GM18511 (cell line): ENCODE data around the gene TENT5C.
A peak's percentile ranks its signal among the peaks of the same experiment; 100 is the strongest.

Experiments used
- ATAC-seq: cut with Tn5 transposase; IDR thresholded peaks from one replicate; pipeline ENCODE4 v1.9.1; 2021; ENCODE audit warnings: mild to moderate bottlenecking, moderate library complexity; ENCODE audit not compliant: unreplicated experiment

Gene TENT5C

DNA sequence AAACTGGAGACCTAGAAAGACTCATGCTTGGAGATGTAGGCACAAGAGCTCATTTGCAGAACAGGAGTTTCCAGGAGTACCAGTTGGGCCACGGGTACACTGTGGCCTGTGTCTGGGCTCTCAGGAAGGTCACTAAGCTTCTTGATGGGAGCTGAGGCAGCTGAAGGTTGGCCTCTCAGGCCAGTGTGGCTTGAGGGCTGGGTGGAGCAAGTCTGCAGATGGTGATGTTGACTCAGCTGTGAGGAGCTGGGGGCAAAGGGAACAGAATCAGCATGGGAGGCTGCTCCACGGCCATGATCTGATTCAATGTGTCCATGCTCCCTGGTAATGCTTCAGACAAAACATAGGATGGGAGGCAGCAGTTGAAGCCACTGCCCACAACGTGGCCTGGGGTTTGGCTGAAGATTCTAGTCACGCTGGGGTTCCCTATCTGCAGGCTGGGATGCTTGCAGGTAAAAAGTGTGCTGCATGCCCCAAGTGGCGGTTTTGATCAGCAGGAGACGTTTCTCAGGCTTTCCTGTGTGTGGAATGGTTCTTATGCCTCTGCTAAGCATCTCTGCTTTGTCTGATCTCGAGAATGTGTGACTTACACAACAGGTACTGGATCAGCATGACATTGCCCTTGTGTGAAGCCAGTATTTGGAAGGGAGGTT is 15.4 kb upstream of the TENT5C start:
- no peak for ATAC-seq

DNA sequence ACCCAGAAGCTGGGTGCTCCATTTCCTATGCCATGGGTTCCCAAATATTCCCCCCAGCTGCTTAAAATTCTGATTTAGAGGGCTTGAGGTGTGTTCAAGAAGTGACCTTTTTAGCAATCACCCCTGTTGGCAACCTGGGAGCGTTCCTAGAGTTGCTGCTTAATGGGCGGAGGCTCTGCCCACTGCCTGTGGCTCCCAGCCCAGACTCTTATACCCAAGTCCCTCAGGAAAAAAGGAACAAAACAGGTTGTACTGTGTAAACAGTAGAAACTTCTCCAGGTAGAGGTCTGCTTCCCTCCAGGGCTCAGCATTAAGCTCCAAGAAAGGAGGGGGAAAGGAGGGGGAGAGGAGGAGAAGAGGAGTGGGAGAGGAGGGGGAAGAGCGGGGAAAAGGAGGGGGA is 14.6 kb upstream of the TENT5C start:
- no peak for ATAC-seq

DNA sequence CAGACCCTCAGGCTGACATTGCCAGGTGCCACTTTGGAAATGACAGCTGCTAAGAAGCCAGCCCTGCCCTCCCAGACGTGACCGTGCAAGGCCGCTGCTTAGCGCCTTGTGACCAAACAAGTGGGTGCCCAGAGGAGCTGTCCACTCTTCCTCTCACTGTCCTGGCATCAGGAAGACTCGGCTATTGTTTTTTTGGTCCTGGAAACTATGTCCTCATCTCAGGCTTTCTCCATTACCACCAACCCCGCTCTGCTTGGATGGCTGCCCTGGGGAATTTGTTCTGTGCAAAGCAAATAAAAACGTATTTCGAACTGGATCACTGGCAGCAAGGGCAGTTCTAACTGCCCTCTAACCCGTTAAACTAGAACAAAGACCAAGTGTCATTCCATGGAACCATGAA is 13.7 kb upstream of the TENT5C start:
- ATAC-seq = no peak

DNA sequence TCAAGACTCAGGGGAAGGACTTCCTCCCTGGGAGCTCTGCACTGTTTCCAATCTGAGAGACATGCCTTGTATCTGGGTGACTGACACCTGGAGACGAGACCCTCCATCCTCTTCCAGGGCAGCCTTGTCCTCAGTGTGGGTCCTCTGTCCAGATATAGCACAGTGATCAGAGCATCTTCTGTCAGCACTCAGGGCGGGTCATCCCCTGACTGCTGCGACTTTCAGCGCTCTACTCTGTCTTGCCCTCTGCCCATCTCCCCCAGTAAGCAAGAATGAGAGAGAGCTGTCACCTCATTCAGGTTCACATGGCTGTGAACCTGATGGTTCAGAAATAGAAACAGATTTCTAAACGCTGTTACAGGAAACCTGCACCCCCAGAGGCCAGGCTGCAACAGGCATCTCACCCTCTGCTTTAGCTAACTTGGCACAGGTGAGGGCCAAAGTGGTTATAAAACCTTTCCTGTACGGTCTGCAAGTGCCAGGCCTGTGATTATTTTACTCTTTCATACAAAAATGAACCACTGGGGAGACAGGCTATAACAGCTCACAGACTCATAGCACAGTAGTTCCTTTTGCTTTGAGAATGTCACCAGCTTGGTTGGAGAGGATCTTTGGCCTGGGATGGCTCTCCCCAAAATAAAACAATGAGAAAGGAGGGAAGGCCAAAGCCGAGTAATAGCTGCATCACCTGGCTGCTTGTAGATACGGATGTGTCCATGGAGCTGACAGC is 11.4 kb upstream of the TENT5C start:
- no peak for ATAC-seq

DNA sequence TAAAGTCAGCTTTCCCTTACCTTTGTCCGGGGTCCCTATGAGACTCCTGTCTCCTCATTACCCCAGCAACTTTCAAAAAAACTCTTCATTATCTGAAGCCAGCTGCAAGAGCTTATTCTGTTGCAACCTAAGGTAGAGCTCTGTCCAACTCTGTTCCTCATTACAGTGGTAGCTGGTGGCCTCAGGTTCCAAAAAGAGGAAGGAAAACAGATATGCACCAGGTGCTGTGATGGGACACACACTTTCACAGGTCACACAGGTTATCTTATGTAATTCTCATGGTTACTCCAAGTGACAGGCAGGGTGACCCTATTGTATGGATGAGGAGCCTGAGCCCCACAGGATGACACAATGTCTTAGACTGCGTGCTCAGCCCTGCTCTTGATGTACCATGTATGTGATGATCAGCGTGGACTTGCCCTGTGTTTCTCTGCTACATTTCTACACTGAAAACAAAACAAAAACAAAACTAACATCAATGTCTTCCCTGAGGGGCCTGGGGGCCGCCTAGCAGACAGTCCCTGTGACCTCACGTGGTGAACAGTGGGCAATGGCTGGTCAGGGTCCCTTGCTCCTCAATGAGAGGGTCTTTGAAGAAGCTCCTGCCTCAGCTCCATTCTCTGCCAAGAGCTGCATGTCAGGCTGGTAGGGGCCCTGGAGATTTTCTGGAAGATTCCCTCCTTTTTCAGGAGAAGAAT is 9.7 kb upstream of the TENT5C start:
- no peak for ATAC-seq

DNA sequence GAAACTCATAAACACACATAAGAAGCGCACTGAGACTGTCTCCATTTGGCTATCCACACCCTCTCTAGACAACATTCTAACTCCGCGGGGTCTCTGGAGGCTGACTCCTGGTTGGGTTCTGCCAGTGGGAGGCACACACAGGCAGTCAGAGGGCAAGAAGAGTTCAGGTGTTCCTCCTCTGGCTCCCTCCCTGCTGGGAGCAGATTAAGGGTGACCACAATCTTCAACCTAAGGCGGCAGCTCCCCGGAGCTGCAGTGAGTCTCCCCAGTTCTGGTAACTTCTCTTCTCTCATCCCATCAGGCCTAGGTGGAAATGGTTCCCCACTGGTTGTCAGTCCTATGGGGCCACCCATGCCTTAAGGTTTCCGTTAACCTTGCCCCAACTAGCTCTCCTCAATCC is 7.4 kb upstream of the TENT5C start:
- ATAC-seq = no peak

DNA sequence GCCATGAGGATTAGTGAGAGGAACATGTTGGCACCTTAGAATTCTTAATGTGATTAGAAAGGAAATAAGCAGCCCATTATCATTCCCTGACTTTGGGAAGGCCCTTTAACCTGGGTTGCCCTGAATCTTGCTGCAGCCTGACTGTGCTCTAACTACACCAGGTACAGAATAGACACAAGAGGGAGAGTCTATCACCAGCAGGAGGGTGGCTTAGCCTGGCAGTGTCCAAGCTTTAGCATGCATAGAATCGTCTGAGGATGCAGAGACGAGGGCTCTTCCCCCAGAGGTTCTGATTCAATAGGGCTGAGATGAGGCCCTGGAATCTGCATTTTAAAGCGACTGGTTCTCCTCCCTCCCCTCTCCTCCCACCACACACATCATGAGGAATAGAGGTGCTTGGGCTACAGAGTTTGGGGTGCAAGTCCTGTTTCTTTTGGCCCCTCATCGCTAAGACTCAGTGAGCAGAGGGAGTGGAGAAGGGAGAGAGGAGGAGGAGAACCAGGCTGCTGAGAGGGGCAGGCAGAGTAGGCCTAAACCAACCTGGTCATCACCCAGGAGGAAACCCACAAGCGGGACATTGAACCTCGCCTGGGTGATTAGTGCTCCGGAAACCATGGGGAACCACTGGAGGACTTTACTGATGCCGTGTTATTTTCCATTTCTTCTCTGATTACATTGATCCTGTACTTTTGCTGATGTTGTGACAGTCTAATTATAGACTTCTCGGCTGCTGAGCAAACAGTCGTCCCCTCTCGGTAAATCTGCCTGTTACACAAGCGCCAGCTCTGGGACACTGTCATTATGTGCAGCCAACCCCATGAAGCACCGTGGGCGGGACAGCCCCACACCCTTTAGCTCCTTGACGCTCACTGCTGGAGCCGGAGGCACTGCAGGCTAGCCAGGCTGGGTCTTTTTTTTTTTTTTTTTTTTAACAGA is 6.3 kb upstream of the TENT5C start:
- ATAC-seq = no peak

DNA sequence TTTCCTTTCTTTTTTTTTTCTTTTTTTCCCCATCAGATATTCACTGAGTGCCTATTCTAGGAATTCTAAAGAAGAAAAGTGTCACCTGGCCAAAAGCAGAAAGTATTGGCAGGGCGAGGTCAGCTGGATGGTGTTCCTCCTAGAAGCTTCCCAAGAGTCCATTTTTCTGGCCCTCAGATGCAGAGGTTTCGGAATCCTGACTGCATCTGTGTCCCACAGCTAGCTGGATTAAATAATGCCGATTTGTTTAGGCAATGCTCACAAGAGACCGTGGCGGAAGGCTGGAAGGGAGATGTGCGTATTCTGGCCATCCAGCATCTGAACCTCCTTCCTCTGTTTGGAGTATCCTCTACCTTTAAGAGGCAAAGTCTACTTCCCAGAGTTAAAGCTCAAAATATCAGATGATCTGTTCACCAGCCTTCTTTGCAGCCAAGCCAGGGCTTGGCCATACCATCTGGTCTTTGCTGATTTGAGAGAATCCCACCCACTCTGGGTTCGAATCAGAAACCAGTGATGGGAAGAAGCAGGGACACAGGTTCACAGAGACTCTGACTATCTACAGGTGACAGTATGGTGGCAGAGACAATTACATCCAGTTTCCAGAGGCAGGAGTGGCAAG is 5.4 kb upstream of the TENT5C start:
- ATAC-seq = no peak

DNA sequence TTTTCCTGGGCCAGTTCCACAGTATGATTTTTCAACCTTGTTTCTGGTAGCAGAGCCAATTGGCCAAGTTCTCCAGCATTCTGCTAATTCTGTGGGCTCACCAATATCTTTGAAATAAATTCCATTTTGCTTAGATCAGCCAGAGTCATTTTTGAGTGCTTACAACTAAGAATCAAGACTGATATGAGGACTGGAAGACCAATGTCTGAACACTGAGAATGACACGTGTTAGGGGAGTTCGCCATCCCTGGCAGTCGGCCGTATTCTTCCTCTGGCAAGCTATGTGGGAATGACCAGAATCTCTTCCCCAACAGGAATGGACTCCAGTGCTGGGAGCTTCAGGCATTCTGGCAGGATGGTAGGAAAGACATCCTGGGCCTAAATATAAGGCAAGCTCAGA is 4.9 kb upstream of the TENT5C start:
- ATAC-seq = no peak

DNA sequence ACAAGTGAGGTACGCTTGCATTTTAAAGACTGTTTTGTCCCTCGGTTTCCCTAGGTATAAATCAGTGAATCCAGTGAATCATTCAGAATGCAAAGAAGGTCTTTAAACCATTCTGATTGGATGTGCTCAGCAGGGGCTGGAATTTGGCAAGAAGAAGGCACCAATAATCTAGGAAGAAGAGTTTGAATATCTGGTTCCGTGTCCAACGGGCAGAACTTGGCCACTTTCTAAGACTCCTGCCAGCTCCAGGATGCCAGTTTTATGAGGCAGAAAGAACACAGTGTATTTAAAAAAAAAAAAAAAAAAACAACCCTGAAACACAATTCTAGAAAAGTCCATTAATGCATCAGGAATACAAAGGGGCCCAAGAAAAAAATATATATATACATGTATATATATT is 3.0 kb upstream of the TENT5C start:
- no peak for ATAC-seq

DNA sequence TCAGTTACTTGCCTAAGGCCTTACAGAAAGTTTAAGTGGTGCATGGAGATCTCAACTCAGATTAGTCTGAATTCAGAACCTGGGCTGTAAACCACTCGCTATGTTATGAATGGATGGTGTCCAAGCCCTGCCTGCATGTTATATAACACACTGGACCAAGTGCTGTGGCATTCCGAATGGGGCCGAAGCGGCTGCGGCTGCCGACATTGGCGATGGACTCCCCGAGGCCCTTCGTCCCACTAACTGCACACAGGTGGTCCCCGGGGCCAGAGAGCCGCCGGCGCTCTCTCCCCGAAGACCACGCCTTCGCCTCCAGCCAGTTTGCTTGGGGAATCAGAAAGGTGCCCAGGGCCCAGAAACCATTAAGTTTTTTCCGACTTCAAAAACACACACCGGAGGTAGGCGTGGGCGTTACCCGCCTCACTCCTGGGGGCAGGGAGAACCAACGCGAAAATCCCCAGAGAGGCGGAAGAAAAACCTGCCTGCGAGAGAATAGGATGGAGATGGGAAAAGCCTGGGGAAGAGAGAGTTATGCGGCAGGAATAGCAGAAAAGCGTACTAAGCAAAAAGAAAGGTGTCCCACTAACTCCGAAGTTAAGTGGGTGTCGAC is 579 bp upstream of the TENT5C start:
- ATAC-seq = peak; percentile 38

DNA sequence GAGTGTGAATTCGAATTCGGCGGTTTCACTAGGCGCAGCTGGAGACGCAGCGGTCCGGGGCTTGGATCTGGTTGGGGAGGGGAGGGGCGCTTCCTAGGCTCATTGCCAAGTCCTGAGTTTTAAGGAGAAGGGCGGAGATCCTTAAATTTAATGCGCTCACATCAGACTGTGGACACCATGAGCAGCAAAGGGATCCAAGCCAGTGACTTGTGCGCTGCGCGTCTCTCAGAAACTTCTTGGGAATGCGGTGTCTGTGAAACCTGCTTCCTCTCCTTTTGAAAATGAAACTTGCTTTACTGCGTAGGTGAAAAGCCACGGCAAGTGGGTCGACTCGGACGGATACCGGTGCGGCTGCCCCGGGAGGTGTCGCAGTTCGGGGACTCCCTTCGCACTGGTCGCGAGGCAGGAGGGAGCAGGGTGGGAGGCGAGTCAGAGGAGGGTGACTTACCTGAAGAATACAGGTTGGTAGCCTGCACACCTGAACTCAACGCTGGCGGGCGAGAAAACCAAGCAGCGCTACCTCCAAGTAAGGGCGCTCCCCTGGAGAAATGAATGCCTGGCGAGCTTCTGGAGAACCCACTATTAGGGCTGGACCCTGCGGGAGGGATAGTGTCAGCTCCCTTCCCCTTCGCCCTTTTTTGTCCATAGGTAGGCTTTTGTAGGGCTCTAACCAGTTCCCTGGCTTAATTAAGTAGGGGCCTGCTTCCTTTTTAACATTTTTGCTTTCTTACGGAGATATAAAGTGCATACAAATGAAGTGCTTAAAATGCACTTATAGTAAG is 992 bp downstream of the TENT5C start:
- ATAC-seq = peak; percentile 14

DNA sequence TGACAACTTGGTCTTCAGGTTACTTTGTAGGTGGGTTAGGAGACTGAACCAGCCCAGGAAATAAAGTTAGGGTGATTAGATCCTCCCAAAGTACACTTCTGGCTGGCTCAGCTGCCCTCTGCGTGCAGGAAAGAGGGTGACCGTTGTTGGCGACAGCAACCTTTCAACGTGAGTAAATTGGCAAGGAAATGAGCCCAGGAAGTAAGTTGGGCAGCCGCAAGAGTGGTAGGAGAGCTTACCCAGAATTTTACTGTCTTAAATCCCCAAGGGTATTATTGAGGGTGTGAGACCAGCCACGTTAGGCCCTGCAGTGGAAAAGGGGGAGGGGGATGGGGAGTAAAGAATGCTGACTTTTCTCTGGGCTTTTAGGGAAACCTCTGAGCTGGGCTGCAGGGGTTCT is 1.6 kb downstream of the TENT5C start:
- no peak for ATAC-seq

DNA sequence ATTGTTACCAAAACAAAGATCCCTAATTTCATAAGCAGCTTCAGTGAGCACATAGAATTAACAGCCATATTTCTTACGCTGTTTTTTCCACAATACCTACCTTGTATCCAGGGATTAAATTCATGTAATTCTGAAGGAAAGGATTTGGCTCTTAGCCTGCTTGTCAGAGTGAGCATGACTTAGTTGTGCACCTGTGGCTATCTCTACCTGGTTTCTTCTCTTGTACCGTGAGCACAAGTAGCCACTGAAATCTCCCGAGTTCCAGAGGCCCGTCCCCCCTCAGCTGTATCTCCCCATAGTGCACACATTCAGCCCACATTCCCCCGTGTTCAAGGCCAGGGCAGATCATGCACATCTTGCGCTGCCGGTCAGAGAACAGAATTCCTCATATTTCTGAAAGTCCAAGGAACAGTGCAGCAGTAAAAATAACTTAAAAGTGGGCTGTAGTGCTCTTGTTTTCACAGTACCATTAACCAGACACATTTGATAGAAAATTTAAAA is 2.3 kb downstream of the TENT5C start:
- ATAC-seq = no peak

DNA sequence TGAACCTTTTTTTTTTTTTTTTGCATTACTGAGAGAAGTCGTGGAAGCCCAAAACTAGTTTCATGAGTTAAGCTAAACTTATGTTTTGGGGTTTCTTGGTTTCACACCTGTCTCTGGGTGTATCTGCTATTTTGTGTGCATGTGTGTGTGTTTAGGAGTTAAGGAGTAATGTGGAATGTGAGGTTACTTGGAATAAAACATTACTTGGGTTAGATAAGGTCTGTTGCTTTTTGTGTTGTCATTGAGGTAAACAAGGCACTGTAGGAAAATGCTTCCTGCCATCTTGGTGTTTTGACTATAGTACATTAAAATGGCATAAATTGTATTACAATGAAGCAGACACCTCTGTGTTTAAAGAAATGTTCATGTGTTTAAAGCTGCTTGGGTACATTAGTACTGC is 2.9 kb downstream of the TENT5C start:
- ATAC-seq = no peak

DNA sequence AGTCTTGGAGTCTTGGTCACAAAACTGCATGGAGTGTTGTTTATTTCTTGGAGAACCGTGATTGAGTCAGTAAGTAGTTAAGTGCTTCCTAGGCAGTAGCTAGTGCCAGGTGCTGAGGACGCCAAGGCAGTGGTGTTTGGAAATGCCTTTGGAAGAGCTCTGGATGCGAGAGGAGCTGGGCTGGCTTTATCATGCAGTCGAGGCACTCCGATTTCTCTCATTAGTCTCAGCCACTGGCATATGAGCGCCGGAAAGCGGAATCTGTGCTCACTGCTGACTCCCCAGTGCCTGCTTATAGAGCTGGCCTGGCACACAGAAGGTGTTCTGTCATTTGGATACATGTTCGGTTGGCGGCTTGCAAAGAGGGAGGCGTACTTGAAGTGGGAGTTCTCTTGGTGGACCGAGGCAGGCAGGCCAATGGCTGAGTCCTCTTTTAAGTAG is 3.6 kb downstream of the TENT5C start:
- no peak for ATAC-seq

DNA sequence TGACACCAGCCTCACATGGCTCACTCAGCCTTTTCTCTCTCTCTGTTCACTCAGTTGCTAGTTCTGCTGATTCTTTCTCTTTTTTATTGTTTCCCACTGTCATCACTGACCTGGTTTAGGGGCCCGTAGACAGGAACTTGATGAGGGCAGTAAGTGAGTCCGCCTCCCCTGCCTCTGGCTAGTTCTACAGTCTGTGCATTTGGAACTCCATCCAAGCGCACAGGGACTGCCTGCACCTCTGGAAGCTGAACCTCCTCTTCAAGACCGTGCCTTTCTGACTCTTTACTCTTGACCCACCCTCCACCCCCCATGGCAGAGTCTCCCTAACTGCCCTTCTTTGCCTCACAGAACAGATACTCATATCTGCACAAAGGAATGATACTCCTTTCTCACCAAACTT is 4.2 kb downstream of the TENT5C start:
- ATAC-seq = no peak

DNA sequence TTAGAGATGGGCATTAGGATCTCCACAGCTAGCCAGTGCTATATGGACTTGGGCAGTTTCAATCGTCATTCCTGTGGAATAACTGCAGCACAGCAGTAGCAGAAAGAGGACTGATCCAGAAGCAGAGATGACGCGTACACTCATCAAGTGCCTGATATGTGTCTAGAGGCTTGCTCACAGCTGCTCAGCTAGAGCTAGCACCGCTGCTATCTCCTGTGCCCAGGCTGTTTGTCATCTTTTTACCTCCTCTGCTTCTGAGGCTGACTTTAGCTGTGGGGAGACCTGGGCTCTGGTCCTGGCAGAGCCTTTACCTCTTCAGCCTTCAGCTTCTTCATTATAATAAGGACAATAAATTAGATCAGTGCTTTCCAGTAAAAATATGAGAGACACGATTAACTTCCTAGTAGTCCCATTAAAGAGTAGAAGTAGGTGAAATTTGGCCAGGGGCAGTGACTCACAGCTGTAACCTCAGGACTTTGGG is 5.3 kb downstream of the TENT5C start:
- no peak for ATAC-seq

DNA sequence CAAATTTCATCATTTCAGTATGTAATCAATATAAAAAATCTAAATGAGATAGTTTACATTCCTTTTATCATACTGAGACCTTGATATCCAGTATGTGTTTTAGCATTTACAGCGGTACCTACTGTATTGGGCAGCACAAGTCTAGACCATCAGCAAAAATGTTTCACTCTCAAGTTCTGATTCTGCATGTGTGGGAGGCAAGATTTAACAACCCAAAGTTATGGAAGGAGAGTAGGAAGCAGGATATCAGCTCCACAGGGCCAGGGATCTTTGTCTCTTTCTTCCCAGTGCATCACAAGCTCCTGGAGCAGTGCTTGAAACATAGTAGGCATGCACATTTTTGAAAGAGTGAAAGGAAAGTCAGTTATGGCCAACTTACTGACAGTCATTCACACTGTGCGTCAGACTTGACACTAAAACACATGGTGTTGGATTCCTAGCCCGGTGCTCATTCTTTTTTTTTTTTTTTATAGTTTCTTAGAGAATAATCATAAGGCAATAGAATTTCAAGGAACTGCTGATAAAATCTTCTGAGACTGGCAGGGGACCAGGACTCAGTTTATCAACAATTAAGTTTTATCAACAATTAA is 6.1 kb downstream of the TENT5C start:
- ATAC-seq = no peak
